GM18499 (cell line): ENCODE measurements around the gene RHBDF2.

ENCODE experiments used
- ATAC-seq: cut with Tn5 transposase; IDR thresholded peaks from one replicate; pipeline ENCODE4 v1.9.1; 2021; ENCODE audit warnings: moderate number of reproducible peaks; ENCODE audit not compliant: insufficient read depth, unreplicated experiment

RHBDF2 gene

DNA sequence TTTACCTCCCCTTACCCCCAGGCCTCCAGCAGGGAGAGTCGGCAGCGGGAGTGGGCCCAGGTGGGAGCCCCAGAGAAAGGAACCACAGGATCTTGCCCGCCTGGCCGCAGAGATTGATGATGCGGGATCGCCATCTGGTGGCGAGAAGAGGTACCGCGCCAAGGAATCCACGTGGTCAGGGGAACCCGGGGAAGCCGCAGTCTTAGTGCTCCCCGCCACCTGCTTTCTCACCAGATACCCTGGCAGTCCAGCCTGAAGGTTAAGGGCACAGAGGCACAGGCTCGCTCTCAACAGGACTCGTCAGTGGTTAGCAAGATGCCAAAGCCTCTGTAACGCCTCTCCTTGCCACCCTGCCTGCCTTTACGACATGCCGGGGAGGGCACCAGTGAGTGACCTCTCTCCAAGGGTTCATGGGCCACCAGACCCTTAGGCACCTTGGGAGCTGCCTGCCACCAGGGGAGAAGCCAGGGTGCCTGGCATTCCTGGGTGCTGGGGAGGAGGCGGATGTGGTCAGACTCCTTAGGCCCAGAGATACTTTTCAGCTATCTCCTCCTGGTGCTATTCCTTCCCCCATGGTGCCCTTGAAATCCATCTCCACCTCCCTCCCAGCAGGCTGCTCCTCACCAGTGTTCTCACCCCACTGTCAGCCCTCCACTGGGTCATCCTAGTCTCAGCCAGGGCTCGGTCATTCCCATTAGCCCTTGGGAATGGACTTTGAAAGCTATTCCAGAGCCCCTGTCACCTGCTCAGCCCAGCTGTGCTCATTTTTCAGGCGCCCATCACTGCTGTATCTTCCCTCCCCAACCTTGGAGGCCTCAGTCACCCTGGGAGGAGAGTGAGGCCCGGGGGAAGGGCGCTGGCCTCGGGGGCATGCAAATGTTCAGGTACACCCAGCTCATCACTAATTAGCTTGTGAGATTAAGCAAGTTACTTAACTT is 5.5 kb upstream of the RHBDF2 start:
- ATAC-seq, result no peak

GRCh38 chr17:76504117-76504516 is 2.9 kb upstream of the RHBDF2 start:
- ATAC-seq, result no peak

- ATAC-seq, result no peak
Measured at GRCh38 chr17:76502341-76503211, 1.4 kb upstream of the RHBDF2 start.

- ATAC-seq, result no peak
Measured at GRCh38 chr17:76501827-76502307, 644 bp upstream of the RHBDF2 start.

- no peak for ATAC-seq
Measured at GRCh38 chr17:76500747-76501017, 541 bp downstream of the RHBDF2 start.

GRCh38 chr17:76500074-76500746 is 1.0 kb downstream of the RHBDF2 start:
- no peak for ATAC-seq

- ATAC-seq, result no peak
Measured at GRCh38 chr17:76499267-76499667, 2.0 kb downstream of the RHBDF2 start.

- no peak for ATAC-seq
Measured at GRCh38 chr17:76498876-76499251, 2.4 kb downstream of the RHBDF2 start.

GRCh38 chr17:76497979-76498875 is 3.0 kb downstream of the RHBDF2 start:
- ATAC-seq, result no peak

DNA sequence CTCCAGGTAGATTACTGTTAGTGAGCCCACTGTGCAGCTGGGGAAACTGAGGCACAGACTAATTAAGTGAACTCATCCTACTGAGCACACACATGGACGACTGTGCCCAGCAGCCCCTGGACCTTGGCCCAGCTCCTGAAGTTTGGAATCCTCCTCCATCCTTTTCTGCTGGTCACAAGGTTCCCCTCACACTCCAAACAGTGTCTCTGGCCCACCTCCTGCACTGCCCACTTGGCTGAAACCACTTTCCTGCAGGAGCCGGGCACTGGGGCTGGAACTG is 3.6 kb downstream of the RHBDF2 start:
- ATAC-seq, result no peak

- no peak for ATAC-seq
Measured at GRCh38 chr17:76496464-76496863, 4.8 kb downstream of the RHBDF2 start.

- ATAC-seq, result no peak
Measured at GRCh38 chr17:76495663-76496400, 5.4 kb downstream of the RHBDF2 start.

- ATAC-seq, result no peak
Measured at GRCh38 chr17:76493505-76494167, 7.6 kb downstream of the RHBDF2 start.

DNA sequence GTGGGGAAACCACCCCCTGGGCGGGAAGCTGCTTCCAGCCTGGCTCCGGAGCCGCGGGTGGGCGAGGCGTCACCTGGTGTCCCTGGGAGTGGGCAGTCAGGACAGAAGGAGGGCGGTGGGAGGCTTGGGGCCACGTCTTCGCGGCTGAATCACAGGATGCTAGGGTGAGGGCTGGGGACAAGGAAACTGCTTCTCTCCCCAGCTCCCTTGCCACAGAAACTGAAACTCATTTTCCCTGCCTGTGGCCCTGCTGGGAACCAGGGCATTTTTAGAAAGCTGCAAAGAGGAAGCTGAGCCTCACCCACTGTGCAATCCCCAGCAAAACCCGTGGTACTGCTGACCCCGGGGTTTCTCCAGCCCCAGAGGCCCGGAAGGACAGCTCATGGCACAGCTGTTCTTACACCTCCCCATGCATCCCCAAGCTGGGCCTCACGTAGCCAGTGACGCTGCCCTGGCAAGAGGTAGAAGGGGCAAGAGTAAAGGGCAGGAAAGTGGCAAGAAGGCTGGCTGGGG is 8.2 kb downstream of the RHBDF2 start:
- no peak for ATAC-seq

GRCh38 chr17:76492123-76492988 is 8.9 kb downstream of the RHBDF2 start:
- no peak for ATAC-seq

GRCh38 chr17:76491271-76492122 is 9.7 kb downstream of the RHBDF2 start:
- no peak for ATAC-seq
